Measurements from ENCODE around the gene SLC25A19. TPM values are rescaled to one million over a fixed set of nuclear protein-coding genes. Genes with fewer than 3 reads are reported as not detected.

Gene SLC25A19
- total RNA-seq, 2 experiments from 2014 or later, result 113 to 144 TPM

DNA sequence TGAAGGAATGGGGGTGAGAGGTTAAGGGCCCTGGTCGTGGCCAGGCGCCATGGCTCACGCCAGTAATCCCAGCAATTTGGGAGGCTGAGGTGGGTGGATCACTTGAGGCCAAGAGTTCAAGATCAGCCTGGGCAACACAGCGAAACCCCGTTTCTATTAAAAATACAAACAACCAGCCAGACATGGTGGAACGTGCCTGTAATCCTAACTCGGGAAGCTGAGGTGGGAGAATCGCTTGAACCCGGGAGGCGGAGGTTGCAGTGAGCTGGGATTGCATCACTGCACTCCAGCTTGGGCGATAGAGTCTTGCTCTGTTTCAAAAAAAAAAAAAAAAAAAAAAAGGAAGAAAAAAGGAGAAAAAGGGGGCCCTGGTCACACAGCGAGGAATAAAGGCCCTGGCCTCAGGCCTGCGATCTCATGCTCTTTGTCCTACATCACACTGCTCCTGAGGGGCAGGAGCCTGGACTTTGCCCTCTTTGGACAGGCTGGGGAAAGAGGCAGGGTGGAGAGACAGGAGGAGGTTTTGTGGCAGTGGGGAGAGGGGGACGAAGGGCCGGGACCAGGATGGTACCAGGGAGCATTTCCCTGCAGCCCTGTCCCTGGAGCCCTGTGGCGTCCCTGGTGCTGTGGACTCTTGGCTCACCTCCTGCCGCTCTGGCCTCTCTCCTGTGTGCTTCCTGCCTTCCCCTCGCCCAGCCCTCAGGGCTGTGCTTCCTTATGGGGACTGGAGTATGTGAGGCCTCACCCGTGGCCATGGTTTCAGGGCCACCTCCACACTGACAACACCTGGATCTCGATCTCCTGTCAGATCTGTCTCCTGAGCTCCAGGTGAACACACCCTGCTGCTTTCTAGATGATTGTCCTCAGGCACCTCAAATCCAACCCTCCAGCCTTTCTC, 19.7 kb upstream of the SLC25A19 start:
- no peaks in the 10 kb centered on the region for H4K20me1 ChIP-seq (ENCODE audit: insufficient read depth, low read length)
- H3K79me2 ChIP-seq (ENCODE audit: insufficient read depth, low read depth, low read length), result no peaks in the 10 kb centered on the region
- H3K27ac ChIP-seq (ENCODE audit: low read depth, low read length, poor library complexity, severe bottlenecking), result no peak overlapping the region
- CTCF ChIA-PET (ENCODE audit: unreplicated experiment), result no interaction called here
- no peak overlapping the region for H2AFZ ChIP-seq (ENCODE audit: low read length)
- DNase-seq (ENCODE audit: low spot score), result no peak
- peaks cover 34% of the 10 kb centered on the region for H3K4me1 ChIP-seq (ENCODE audit: insufficient read depth, low read length, poor library complexity, severe bottlenecking)
- H3K9me2 ChIP-seq (ENCODE audit: insufficient read depth, low read length), result no peaks in the 10 kb centered on the region
- H3K36me3 ChIP-seq (ENCODE audit: insufficient read depth, low read length), result no peaks in the 10 kb centered on the region
- no peaks in the 10 kb centered on the region for H3K9me3 ChIP-seq (ENCODE audit: low read length)
- POLR2A ChIA-PET, result interaction anchor here (0.8 to 1.7 kb wide), 5 partner anchors 11 to 37 kb away, joined by 3 to 8 read pairs (median 5); no protein-coding TSS in a partner anchor
- no peak for TF ChIP-seq EZH2phosphoT487 (IDR thresholded peaks at IDR 0.05; ENCODE audit: borderline replicate concordance, low read depth, low read length)
- TF ChIP-seq, protein P1, sequence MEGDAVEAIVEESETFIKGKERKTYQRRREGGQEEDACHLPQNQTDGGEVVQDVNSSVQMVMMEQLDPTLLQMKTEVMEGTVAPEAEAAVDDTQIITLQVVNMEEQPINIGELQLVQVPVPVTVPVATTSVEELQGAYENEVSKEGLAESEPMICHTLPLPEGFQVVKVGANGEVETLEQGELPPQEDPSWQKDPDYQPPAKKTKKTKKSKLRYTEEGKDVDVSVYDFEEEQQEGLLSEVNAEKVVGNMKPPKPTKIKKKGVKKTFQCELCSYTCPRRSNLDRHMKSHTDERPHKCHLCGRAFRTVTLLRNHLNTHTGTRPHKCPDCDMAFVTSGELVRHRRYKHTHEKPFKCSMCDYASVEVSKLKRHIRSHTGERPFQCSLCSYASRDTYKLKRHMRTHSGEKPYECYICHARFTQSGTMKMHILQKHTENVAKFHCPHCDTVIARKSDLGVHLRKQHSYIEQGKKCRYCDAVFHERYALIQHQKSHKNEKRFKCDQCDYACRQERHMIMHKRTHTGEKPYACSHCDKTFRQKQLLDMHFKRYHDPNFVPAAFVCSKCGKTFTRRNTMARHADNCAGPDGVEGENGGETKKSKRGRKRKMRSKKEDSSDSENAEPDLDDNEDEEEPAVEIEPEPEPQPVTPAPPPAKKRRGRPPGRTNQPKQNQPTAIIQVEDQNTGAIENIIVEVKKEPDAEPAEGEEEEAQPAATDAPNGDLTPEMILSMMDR (conservative IDR thresholded peaks at IDR 0.05; ENCODE audit: low read length), result no peak
- no peak overlapping the region for H3K4me2 ChIP-seq (ENCODE audit: low read length)
- no peak overlapping the region for H3K4me3 ChIP-seq (ENCODE audit: low read depth, low read length, poor library complexity, severe bottlenecking)
- no TSS peak for BruUV-seq (replicated peaks)
- intact Hi-C loops (cut with micrococcal nuclease; ENCODE audit: unreplicated experiment), result no loop called here

- POLR2A ChIA-PET, result interaction anchor here (1.3 to 2.3 kb wide), 3 partner anchors 11 to 101 kb away, joined by 4 to 11 read pairs (median 6); no protein-coding TSS in a partner anchor
- BruUV-seq (replicated peaks), result no TSS peak
- intact Hi-C loops (cut with micrococcal nuclease; ENCODE audit: unreplicated experiment), result no loop called here
These were observed 18.9 kb upstream of the SLC25A19 start for GRCh38 chr17:75307957-75308731.

More at GRCh38 chr17:75307957-75308731, 18.9 kb upstream of the SLC25A19 start:
- no peak for DNase-seq (ENCODE audit: low spot score)
- TF ChIP-seq EZH2phosphoT487 (IDR thresholded peaks at IDR 0.05; ENCODE audit: borderline replicate concordance, low read depth, low read length), result no peak
- TF ChIP-seq, protein P1 (conservative IDR thresholded peaks at IDR 0.05; ENCODE audit: low read length), result no peak
- H3K4me1 ChIP-seq (ENCODE audit: insufficient read depth, low read length, poor library complexity, severe bottlenecking), result peaks cover 27% of the 10 kb centered on the region
- H3K27ac ChIP-seq (ENCODE audit: low read depth, low read length, poor library complexity, severe bottlenecking), result no peak overlapping the region
- H3K9me3 ChIP-seq (ENCODE audit: low read length), result no peaks in the 10 kb centered on the region
- no peaks in the 10 kb centered on the region for H3K36me3 ChIP-seq (ENCODE audit: insufficient read depth, low read length)
- H2AFZ ChIP-seq (ENCODE audit: low read length), result no peak overlapping the region
- H3K9me2 ChIP-seq (ENCODE audit: insufficient read depth, low read length), result no peaks in the 10 kb centered on the region
- CTCF ChIA-PET (ENCODE audit: unreplicated experiment), result no interaction called here
- no peak overlapping the region for H3K4me2 ChIP-seq (ENCODE audit: low read length)
- no peaks in the 10 kb centered on the region for H4K20me1 ChIP-seq (ENCODE audit: insufficient read depth, low read length)
- H3K4me3 ChIP-seq (ENCODE audit: low read depth, low read length, poor library complexity, severe bottlenecking), result no peak overlapping the region
- no peaks in the 10 kb centered on the region for H3K79me2 ChIP-seq (ENCODE audit: insufficient read depth, low read depth, low read length)
